GM12865 (cell line): ENCODE data around the gene NFIX.

Experiments
- DNase-seq: peaks from one replicate; pipeline ENCODE4 v3.0.0; 2010; ENCODE audit warnings: low read depth
- H3K4me3 ChIP-seq: 2 replicates; pipeline ENCODE4 v1.5.1; 2011; ENCODE audit warnings: mild to moderate bottlenecking, low read depth, low read length, control low read depth
- TF ChIP-seq, protein P1 (sequence below): IDR thresholded peaks from 2 replicates; pipeline ENCODE4 v1.5.1; 2011; ENCODE audit warnings: low read length, control low read depth, low read depth, inconsistent platforms; ENCODE audit not compliant: insufficient read depth; ENCODE audit errors: missing control alignments

Gene NFIX

DNA sequence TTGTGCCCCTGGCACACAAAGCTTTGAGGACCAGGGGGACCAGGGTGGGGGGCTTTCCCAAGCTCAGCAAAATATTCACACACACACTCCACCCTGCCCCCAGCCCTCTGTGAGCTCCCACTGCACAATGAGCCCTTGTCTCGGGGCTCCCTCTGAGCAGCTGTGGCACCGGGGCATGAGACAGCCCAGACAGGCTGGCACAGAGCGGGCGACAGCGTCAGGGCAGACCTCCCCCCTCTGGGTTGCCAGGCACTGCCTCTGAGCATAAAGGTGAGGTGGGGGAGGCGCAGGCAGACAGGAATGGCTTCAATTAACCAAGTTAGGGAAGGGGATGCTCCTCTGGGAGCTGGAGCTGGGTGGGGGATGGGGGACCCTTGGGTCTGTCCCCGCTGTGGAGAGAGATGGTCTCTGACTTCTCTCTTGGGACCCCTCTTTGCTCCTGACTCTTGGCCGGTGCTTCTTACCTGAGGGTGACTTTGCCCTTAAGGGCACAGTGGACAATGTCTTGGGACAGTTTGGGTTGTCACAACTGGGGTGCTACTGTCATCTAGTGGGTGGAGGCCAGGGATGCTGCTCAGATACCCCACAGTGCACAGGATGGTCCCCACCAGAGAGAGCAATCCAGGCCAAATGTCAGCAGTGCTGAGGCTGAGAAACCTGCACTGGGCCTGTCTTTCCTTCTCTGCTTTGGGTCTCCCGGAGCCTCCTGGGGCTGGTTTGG is 77.1 kb downstream of the NFIX start:
- H3K4me3 ChIP-seq = no peak overlapping the region
- TF ChIP-seq, protein P1, sequence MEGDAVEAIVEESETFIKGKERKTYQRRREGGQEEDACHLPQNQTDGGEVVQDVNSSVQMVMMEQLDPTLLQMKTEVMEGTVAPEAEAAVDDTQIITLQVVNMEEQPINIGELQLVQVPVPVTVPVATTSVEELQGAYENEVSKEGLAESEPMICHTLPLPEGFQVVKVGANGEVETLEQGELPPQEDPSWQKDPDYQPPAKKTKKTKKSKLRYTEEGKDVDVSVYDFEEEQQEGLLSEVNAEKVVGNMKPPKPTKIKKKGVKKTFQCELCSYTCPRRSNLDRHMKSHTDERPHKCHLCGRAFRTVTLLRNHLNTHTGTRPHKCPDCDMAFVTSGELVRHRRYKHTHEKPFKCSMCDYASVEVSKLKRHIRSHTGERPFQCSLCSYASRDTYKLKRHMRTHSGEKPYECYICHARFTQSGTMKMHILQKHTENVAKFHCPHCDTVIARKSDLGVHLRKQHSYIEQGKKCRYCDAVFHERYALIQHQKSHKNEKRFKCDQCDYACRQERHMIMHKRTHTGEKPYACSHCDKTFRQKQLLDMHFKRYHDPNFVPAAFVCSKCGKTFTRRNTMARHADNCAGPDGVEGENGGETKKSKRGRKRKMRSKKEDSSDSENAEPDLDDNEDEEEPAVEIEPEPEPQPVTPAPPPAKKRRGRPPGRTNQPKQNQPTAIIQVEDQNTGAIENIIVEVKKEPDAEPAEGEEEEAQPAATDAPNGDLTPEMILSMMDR = no peak
- DNase-seq = no peak

DNA sequence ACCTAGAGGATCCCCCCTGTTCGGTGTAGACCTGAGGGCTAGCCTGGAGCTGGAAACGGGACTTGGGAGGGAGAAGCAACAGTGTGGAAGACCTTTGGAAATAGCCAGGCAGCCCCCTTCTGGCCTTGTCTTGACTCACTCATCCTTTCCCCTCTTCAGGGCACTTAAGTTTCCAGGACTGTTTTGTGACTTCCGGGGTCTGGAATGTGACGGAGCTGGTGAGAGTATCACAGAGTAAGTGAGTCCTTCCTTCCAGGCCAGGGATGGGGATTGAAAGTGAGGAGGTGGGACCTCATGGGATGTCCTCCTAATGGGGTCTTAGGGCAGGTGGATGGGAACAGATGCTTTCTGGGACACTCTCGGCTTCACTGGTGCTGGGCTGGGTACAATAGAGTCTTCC is 78.0 kb downstream of the NFIX start:
- H3K4me3 ChIP-seq = no peak overlapping the region
- TF ChIP-seq, protein P1 = no peak
- no peak for DNase-seq

DNA sequence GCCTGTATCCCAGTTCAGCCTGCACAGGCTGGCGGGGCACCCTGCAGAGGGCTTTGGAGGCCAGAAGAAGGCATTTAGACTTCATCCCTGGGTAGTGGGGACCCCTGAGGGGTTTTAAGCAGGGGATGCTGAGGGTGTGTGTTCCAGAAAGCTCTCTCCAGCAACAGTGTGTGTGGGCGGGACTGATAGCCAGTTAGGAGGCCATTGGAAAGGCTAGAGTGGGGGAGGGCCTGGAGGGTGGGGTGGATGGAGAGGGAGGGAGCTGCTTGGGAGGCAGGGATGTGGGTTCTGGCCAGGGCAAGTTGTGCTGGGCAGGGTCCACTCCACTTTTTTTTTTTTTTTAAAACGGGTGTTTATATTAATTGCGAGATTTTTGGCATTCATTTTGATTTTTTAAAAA is 79.1 kb downstream of the NFIX start:
- H3K4me3 ChIP-seq = no peak overlapping the region
- no peak for DNase-seq

DNA sequence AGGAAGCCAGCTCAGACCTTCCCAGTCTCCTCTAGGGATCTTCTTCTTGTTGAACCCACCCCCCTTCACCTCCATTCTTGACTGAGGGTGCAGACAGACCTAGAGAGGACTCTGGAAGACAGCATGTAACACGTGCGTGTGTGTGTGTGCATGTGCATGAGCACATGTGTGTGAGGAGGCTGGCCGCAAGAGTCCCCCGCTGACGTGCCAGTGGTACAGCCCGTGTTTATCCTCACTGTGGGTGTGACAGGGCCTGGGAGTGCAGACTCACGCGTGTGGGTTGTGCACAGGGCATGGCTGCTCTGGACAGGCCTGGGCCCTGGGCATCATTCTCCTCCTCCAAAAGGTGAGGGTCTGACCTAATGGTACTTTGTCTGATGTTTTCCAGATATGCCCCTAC is 81.0 kb downstream of the NFIX start:
- DNase-seq = no peak
- TF ChIP-seq, protein P1 = no peak
- no peak overlapping the region for H3K4me3 ChIP-seq

More for the DNA sequence above, 79.1 kb downstream of the NFIX start:
- TF ChIP-seq, protein P1 = no peak

DNA sequence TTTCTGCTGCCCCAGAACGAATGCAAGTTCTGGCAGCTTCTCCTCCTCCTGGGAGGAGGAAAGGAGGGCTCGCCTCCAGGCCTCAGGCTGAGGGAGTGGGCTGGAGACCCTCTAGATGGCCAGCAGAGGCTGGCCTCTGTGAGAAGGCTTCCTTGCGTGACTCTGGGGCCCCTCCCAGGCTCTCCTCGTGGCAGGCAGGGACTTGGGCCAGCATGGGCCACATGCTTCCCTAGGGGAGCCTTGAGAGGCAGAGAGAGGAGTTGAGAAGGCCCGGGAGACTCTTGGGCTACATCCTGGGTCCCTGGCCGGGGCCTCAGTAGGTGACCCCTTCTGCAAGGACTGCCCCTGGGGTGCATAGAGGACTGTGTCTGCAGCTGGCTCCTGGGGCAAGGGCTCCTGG is 81.5 kb downstream of the NFIX start:
- no peak overlapping the region for H3K4me3 ChIP-seq
- DNase-seq = no peak
- TF ChIP-seq, protein P1 = no peak

DNA sequence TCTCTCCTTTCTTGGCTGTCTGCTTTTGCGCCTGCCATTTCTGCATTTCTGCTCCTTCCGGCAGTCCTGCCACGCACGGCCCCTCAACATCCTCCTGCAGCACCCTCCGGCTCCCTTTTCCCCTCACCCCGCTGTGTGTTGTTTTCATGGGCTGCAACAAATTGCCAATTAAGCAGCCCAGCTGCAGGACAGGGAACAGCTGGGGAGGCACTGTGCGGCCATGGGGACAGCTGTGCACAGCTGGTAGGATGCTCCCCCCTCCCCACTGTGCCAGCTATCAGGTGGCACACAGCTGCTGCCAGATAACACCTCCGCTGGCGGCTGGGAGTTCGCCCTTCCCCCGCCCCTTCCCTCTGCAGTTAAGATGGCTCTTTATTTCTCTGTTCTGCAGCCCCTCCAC is 82.0 kb downstream of the NFIX start:
- H3K4me3 ChIP-seq = no peak overlapping the region
- TF ChIP-seq, protein P1 = no peak
- no peak for DNase-seq

DNA sequence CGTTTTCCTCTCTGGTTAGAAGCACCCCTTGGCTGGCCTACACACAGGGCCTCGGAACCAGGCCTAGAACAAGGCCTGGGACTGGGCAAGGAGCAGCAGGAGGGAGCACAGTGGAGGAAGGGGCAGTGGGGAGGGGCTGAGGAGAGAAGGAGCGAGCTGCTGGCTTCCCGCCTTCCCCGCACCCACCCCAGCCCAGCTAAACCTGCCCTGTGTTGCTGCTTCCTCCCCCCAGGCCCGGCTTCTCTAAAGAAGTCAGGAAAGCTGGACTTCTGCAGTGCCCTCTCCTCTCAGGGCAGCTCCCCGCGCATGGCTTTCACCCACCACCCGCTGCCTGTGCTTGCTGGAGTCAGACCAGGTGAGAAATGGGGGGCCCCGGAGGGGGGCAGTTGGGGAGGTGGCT is 83.1 kb downstream of the NFIX start:
- DNase-seq = no peak
- TF ChIP-seq, protein P1 = no peak
- no peak overlapping the region for H3K4me3 ChIP-seq
